Choroid plexus epithelial cell (primary cell): ENCODE data around the gene F8A1.
"Not testable (repeated sequence)": the region's sequence is repeated elsewhere in the genome, so short reads cannot be mapped to it uniquely, and the experiment has no call there.

Experiments used
- DNase-seq: peaks from one replicate; pipeline ENCODE4 v3.0.0-alpha.2; 2010; ENCODE audit warnings: low read depth
- H3K4me3 ChIP-seq: 2 replicates; pipeline ENCODE4 v1.5.1; 2011; ENCODE audit warnings: low read depth, mild to moderate bottlenecking, control low read depth, low read length, moderate library complexity
- TF ChIP-seq, protein P1 (sequence below): conservative IDR thresholded peaks from 2 replicates; pipeline ENCODE4 v1.5.1; 2011; ENCODE audit warnings: low read depth, mild to moderate bottlenecking, control low read depth, inconsistent platforms, low read length, moderate library complexity

The F8A1 gene

DNA sequence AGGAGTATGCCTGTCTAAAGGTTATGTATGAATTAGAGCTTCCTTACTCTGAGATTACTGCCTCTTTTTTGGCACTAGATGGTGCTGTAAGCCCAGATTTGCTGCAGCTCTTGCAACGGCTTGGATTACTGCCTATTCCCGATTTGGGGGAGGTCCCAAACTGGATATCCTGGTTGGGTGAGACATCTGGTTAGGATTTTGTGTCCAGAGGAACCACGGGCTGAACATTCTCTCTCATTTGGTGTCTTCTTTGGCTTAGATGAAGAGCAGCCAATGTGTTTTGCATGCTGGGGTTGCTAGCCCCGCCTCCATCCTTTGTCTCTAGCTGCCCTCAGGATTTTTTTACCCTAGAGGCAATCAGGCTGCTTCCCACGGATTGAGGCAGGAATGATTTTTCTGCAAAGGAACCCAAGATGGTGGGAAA, 31.9 kb downstream of the F8A1 start:
- peak; percentile 84 for DNase-seq
- H3K4me3 ChIP-seq: peak overlapping the region; percentile 20
- TF ChIP-seq, protein P1, sequence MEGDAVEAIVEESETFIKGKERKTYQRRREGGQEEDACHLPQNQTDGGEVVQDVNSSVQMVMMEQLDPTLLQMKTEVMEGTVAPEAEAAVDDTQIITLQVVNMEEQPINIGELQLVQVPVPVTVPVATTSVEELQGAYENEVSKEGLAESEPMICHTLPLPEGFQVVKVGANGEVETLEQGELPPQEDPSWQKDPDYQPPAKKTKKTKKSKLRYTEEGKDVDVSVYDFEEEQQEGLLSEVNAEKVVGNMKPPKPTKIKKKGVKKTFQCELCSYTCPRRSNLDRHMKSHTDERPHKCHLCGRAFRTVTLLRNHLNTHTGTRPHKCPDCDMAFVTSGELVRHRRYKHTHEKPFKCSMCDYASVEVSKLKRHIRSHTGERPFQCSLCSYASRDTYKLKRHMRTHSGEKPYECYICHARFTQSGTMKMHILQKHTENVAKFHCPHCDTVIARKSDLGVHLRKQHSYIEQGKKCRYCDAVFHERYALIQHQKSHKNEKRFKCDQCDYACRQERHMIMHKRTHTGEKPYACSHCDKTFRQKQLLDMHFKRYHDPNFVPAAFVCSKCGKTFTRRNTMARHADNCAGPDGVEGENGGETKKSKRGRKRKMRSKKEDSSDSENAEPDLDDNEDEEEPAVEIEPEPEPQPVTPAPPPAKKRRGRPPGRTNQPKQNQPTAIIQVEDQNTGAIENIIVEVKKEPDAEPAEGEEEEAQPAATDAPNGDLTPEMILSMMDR: peak; percentile 76

DNA sequence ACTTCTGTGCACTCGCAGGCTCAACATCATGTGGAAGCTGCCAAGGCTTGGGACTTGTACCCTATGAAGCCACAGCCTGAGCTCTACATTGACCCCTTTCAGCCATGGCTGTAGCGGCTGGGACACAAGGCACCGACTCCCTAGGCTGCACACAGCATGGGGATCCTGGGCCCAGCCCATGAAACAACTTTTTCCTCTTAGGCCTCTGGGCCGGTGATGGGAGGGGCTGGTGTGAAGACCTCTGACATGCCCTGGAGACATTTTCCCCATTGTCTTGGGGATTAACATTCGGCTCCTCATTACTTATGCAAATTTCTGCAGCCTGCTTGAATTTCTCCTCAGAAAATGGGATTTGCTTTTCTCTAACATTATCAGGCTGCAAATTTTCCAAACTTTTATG, 38.6 kb downstream of the F8A1 start:
- H3K4me3 ChIP-seq, DNase-seq: not testable (repeated sequence)
